ENCODE measurements around the gene CSNK1D.

The CSNK1D gene

GRCh38 chr17:82309656-82310570 is 36.4 kb upstream of the CSNK1D start:
- DNase-seq, result no peak

- no peak for DNase-seq
Measured at GRCh38 chr17:82305727-82306300, 32.3 kb upstream of the CSNK1D start.

- no peak for DNase-seq
Measured at GRCh38 chr17:82304826-82305726, 31.6 kb upstream of the CSNK1D start.

DNA sequence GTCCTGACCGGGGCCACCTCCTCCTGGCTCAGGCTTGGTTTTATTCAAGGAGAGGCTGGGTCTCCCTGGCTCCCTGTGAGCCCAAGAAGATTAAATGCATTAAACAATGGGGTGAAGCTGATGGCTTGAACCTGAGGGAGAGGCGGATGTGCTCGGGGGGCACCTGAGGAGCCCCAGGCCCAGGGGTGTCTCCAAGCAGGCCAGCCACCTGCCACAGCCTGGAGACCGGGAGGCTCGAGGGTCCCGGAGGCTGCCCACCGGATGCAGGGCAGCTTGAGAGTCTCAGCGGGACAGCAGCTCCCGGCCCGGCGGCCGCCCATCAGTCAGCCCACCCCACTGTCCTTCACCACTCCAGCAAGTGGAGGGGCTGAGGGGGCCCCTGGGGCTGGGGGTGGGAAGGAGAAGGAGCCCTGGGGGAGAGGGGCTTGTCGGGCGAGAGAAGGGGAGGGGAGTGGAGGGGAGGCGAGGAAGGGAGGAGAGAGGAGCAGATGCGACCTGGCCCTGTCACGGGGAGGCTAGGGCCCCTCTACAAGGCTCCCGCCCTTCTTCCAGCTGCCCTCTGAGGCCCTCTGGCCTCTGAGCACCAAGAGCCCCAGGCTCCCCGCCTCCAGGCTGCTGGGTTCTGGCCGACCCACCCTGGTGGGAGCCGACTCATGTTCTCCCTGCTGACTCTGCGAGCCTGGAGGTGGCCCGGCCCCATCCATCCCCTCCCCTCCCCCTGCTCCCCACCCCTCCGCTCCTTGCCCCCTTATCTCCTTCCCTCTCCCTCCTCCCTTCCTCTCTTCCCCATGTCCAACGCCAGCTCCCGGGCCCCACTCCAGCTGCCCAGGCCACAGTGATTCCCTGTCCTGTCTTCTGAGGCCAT is 30.7 kb upstream of the CSNK1D start:
- DNase-seq, result no peak

DNA sequence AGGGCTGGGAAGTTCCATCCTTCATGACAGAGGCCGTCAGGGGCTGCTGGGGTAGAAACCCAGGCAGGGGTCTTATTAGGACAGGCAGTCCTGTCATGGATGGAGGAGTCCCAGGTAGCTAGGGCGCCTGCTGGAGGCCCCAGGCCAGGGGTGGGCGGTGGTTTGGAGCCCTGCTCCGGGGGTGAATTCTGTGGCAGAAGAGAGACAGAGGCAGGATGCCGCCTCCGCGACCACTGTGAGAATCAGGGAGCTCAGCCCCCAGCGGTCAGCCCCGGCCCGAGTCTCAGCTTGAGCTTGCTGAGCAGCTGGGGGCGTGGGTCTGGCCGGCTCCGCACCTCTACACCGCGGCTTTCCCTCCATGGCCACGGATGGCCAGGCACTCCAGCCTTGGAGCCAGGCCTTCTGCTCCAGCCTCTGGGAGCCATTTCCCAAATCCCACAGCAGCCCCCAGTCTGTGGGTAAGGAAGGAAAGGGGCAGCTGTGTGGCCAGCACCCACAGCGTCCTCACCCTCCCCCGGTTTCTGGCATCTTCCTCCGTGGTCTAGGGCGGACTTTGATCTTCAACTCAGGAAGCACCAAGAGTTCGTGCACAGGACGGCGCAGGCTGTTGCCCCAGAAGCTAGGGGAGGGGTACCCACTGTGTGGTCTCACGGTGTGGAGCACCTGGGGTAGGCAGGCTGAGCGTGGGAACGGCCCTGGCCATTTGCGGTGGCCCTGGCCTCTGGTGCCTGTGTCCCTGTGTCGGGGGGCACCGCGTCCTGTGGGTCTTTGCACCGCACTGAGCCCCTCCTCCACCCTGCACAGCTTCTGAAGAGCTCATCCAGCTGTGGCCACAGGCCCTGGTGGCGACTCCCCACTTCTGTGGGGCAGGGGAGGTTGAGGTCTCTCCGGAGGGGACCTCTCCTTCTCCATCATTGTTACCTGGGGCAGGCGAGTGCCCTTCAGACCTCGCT is 29.8 kb upstream of the CSNK1D start:
- peak; percentile 55 for DNase-seq

GRCh38 chr17:82302568-82302963 is 29.1 kb upstream of the CSNK1D start:
- no peak for DNase-seq

DNA sequence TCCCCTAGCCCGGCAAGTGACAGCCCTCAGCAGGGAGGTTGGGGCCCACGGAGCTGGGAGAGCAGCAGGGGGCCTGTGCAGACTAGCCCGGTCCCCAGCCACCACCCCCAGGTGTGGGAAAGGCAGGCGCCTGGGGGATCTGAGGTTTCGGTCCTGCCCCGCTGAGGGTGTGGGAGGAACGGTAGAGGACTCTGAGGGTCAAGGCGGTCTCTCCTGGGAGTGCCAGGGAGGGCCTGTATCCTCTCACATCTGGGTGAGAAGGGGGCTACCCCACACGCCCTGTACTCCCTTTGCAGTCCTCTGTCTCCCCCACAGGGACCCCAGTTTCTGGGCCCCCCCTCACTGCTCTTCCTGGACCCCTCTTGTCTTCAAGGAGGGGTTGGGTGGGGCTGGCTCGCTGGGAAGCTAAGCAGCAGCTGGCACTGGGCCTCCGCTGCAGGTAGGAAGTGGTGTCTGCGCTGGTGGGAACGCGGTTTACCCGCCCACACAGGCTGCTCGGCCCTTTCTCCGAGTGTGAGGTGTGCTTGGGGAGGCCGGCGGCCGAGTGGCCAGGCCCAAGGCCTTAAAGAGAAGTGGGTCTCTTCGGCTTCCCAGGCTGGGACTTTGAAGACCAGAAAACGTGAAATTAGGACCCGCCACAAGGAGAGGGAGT is 28.5 kb upstream of the CSNK1D start:
- DNase-seq, result peak; percentile 58

- DNase-seq, result no peak
Measured at GRCh38 chr17:82301300-82301915, 27.9 kb upstream of the CSNK1D start.

DNA sequence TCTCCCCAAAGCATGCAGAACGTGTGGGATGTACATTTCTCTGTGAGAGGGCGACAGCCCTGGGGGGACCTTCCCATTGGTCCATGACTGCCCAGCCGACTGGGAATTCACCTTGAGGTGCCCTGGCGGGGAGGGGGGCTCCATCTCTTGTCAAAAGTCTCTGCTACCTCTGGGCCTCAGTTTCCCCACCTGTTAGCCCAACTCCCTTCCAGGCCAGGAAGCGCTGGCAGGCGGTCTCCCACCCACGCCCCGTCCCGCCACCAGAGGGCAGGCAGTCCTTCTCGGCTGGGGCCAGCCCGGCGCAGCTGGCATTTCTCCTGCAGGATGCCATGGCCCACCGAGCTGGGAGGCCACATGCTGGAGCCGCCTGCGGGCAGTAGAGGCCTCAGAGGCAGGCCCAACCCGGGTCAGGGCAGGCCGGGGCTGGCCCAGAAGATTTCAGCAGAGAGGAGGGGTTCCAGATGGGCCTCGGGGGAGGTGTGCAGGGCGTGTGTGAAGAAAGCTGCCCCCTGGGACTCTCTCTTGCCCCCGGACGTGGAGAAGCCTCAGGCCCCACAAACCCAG is 27.3 kb upstream of the CSNK1D start:
- DNase-seq, result peak; percentile 48

GRCh38 chr17:82300228-82300627 is 26.7 kb upstream of the CSNK1D start:
- no peak for DNase-seq

GRCh38 chr17:82299452-82299851 is 26.0 kb upstream of the CSNK1D start:
- DNase-seq, result peak; percentile 21

GRCh38 chr17:82298538-82299421 is 25.3 kb upstream of the CSNK1D start:
- DNase-seq, result no peak

GRCh38 chr17:82297714-82298537 is 24.4 kb upstream of the CSNK1D start:
- peak; percentile 97 for DNase-seq

GRCh38 chr17:82297280-82297713 is 23.8 kb upstream of the CSNK1D start:
- DNase-seq, result peak; percentile 81

- DNase-seq, result no peak
Measured at GRCh38 chr17:82296511-82297279, 23.2 kb upstream of the CSNK1D start.

DNA sequence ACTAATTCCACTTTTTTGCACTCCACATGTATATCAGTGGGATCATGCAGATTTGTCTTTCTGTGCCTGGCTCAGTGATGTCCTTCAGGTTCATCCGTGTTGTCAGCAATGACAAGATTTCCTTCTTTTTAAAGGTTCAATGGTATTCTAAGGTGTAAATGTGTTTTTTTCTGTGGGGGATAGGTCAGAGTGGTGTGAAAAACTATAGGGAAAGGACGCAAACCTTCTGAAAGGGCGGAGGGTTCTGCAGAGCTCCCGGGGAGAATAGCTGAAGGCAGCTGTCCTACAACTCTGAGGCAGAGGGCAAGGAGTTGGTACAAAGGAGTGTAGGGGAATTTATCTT is 21.9 kb upstream of the CSNK1D start:
- DNase-seq, result no peak

All from central memory CD4-positive, alpha-beta T cell (primary cell).